GDM1 (cell line): ENCODE measurements around the gene REXO4.

Source experiments
- DNase-seq: peaks from one replicate; lab custom pipeline; 2025; lab: John Stamatoyannopoulos, UW

REXO4 gene

GRCh38 chr9:133367221-133367620, 50.6 kb downstream of the REXO4 start:
- no peak for DNase-seq

DNA sequence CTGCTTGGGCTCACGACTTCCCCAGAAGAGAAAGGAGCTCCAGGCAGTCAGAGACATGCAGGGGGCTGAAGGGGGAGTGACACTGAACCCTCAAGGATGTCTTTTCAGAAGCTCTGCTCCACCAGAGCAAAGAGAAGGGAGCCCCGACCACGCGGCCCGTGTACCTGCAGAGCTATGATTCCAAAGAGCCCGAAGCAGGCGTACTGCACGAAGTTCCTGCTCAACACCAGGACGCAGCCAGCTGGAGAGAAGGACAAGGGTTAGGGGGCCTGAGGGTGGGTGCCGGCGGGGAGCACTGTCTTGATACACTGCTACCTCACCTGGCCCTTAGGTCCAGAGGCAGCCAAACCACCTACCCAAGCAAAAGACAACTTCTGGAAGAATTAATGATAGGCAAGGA, 51.4 kb downstream of the REXO4 start:
- DNase-seq = no peak

GRCh38 chr9:133362359-133363044, 55.3 kb downstream of the REXO4 start:
- DNase-seq = no peak

- no peak for DNase-seq
These were observed 56.2 kb downstream of the REXO4 start for GRCh38 chr9:133361507-133362092.

DNA sequence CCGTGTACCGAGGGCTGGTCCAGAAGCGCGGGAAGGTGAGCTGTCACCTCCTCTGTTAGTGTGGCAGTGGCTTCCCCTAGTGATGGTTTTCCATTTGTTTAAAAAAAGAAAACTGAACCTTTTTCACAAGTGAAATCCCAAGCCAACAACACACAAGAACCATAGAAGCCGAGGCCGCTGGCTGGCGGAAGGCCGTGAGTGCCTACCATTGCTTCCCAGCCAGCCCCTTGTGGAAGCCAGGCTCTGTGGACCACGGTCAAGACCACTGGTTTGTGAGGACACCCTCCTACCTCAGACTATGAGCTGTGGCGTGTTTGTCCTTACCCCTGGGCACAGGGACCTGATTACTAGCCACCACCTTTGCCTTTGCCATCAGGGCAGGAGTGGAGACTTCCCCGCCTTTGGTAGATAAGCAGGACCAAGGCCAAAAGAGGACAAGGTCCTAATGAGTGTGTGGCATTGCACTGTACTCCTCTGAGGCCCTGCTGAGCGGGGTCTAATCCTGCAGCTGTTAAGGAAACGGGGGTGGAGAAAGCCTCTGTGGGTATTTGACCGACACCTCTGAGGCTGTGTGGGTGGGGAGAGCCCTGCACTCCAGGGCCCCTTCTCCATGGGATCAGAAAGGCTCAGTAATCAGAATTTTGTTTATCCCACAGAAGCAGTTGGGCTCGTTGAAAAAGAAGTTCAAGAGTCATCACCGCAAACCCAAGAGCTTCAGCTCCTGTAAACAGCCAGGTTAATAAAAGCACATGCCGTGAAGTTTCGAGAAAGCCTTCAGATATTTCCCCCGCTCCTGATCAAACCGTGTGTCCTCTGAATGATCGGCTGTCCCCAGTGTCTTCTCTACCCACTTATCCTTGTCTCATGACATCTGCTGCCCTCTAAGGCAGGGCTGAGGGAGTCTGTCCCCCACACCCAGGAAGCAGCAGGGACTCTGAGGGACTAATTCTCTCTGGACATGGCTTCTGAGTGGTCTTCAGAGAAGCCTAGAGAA, 57.1 kb downstream of the REXO4 start:
- DNase-seq = no peak

GRCh38 chr9:133359399-133360175, 58.2 kb downstream of the REXO4 start:
- no peak for DNase-seq

- DNase-seq = no peak
These were observed 60.2 kb downstream of the REXO4 start for GRCh38 chr9:133357656-133358055.

GRCh38 chr9:133356391-133357091, 61.3 kb downstream of the REXO4 start, which contains the start of the genes SURF1 and SURF2:
TSS of gene SURF1 (minus strand) at chr9:133356487. CDS start at chr9:133356453, 34 bp downstream.
TSS of gene SURF2 (plus strand) at chr9:133356550. CDS start at chr9:133356593, 43 bp downstream.
- peak; percentile 29 for DNase-seq
